ACHN (cell line): Measurements from ENCODE around the gene PLXNA2.
A peak's percentile ranks its signal among the peaks of the same experiment; 100 is the strongest.

ENCODE experiments used
- DNase-seq: peaks from one replicate; pipeline ENCODE4 v3.0.0-alpha.2; 2015
- in situ Hi-C: cut with HindIII; loops from 2 replicates; pipeline ENCODE4 v1.10.0; 2017; ENCODE audit warnings: low sequenced_read_pairs, low pct_ligation_motif_present, low pct_unique_long_range_greater_than_20kb

PLXNA2 gene

DNA sequence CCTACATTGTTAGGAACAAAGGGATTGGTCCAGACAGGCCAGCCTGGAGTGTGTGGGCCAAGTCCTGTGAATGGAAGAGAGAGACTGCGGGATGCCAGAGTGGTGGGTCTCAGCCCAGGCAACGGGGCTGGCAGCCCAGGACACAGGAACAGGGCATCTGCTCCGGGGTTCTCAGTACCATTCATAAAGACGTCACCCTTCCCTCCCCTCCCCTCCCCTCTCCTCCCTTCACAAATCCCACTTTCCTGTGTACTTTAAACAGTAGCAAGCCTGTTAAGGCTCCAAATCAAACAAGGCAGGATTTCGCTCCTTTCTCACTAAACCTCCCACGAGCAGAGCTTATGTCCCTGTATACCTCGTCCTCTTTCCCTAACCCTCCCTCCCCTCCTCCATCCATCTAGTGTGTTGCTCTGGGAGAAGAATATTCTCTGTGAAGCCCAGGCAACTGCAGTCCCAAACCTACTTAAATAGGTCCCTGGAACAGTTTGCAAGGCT, 4.2 kb upstream of the PLXNA2 start:
- DNase-seq = no peak

DNA sequence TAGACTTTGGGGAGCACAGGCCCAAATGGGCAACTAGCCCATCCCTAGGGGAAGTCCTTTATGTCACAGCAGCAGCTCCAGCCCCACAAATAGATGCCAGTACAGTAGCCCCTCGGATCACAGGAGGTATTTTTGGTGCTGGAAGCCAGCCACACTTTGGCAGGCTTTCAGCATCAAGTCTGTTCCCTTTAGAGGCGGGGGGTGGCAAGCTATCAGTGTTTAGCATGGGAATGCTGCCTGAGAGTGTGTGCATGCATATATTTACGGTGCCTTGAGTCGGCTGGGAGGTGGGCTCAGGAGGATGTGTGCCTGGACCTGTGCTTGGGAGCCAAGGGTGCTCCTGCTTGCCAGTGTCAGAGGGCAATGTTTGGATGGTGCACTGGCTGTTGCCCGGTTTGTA, 3.5 kb upstream of the PLXNA2 start:
- no peak for DNase-seq
- in situ Hi-C loops = no loop called here

More for the DNA sequence above, 4.2 kb upstream of the PLXNA2 start:
- in situ Hi-C loops = no loop called here

DNA sequence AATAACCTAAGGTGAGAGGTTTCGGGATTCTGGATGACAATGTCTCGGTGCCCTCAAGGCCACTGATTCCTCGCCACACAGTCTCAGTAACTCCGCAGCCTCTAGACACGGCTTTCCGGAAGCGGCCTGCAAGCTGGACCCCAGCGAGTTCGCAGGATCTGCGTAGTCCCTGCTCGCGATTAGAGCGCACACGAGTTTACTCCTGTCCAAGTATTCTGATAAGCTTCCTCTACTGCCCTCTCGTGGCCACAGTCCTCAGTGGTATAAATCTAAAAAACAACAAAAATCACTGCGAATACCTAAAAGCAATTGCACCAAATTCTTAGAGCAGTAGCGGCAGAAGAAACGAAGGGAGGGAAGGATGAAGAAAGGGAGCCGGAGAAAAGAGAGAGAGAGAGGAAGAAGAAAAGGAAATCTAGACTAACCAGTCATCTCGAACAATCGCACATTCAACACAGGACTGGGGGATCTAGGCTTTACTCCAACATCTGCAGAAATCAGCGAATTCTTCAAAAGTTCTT, 1.1 kb upstream of the PLXNA2 start:
- peak; percentile 90 for DNase-seq
- in situ Hi-C loops = no loop called here

DNA sequence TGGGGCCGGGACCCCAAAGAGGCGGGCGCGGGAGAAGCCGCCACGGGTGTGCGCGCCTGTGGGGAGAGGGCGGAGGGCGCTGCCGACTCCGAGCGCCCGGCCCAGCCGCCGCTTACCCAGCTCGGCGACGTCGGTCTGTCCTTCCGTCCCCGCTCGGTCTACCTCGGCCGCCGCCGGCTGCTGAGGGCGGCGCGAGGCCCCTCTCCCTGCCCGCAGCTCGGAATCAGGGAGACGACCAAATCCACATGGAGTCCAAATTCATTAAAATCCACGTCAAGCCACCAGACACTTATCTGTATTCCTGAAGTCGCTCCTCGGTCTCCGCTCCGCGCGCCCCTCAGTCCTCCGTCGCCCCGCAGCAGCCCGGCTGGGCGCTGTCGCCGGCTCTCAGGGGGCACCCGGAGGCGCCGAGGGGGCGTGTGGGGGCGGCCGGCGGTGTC, 637 bp downstream of the PLXNA2 start:
- in situ Hi-C loops = no loop called here
- no peak for DNase-seq

DNA sequence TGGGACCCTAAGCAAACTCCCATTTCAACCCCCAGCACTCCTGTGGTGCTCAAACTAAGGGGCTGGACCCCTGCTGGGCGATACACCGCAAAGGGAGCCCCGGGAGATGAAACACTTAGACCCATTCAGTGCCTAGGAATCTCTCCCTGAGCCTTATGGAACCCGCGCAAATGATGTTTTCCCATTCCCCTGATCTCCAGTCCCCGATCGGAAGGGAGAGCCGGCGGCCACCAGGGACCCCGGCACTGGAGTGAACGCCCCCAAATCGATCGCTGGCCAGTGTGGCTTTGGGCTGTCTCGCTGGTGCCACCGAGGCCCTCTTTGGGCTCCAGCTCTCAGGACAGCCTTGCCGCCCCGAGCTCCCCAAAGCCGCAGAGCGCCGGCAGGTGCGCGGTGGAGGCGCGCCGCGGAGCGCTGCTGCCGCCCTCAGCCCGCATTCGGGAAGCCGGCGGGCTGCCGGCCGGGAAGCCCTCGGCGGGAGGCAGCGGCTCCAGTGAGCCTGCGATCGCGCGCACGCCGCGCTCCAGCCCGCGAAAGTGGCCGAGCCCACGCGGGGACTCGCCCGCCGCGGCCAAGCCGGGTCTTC, 1.1 kb downstream of the PLXNA2 start:
- in situ Hi-C loops = no loop called here
- DNase-seq = no peak

DNA sequence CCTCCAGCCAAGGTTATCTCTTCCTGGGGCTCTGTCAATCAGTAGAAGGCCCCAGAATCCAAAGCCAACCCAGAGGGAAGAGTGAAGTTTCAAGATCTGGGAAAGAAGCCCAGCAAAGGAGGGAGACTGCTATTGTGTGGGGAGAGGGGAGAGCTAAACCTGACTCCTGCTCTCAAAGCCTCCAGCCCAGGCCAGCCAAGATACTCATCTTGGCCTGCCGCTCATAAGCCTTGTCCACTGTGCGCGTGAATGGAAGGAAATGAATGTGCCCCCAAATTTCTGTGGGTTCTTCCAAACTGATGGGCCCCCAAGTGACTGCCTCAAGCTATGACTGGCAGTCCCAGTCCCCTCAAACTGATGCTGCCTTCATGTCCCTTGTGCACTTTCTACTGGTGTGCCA, 2.0 kb downstream of the PLXNA2 start:
- no peak for DNase-seq
- in situ Hi-C loops = no loop called here

DNA sequence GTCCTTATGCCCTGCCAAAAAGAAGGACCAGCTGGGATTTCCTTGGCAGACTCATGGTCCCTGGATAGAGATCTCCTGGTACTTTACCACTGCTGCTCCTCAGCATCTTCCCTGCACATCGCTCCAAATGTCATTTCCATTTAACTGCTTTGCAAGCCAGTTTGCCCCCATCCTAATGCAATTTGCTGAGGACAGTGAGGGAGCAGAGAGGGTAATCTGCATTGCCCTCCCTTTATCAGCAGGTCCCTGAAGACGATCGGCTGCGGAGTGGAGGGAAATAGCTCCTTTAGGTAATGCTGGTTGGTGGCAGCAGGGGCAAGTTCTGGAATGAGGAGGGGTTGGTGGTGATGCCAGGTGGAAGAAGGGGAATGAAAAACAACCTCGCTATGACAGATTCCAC, 2.7 kb downstream of the PLXNA2 start:
- no peak for DNase-seq
- in situ Hi-C loops = no loop called here

DNA sequence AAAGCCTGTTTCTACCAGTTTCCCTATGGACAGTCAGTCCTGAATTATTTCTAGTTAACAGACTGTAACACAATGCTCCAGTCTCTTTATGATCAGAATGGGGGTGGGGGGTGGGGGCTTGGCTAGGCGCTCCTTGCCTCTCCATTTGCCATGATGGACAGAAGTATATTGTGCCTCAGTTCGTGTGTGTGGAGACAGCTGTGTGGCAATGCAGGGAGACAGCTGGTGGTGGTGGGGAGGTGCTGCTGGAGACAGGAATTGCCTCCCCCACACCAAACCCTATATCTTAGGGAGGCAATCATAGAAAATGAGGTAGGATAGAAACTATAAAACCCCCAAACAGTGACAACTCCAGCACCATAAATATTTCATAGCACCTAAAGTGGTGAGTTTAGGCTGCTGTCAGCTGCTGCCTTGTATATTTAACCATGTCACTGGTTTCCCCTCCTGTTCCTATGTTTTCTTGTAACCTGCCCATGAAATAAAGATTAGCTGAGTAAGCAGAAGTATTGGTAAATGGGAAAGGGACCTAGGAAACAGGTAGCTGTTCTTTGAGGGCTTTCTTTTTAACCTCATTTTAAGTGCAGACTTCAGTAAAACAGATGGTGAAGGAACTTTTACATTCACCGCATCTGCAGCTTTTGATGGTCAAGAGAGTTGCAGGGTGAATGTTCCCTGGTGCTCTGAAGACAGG, 3.4 kb downstream of the PLXNA2 start:
- no peak for DNase-seq
- in situ Hi-C loops = no loop called here

DNA sequence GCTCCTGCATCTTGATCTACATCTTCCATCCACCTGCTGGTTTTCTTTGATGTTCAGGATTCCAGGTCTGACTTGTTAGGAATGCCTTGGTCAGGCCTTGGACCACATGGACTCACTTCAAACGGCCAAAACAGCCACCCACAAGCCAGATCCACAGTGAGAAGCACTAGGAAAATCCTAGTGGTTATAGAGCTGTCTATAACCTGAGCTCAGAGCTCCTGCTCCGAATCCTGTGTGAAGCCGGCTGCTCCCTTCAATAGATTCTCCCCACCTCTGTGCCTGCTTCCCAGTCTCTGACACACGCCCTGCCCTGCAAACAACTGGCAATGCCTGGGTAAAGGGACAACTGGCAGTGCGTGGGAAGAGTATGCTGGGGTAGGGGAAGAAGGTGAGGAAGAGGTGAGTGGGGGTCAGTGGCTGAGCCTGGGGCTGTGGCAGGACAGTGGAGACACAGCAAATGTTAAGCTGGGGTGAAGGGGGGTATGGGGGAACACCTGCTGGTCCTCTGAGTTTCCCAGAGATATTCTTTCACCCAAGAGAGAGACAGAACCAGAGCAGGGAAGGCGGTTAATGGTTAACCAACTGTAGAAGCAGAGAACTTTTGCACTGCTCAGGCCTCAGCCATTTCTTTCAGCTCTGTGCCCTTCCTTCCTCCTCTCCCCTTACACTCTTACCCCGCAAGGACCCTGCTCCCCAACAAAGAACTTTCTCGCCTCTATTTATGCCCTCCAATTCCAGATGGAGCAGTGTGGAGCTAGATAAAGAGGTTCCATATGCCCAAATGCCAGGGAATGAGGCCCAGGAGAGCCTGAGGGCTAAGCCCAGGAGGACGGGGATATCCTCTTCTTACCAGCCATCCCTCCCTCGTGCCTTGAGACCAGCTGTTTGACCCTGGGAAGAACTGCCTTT, 4.5 kb downstream of the PLXNA2 start:
- peak; percentile 24 for DNase-seq
- in situ Hi-C loops = no loop called here

DNA sequence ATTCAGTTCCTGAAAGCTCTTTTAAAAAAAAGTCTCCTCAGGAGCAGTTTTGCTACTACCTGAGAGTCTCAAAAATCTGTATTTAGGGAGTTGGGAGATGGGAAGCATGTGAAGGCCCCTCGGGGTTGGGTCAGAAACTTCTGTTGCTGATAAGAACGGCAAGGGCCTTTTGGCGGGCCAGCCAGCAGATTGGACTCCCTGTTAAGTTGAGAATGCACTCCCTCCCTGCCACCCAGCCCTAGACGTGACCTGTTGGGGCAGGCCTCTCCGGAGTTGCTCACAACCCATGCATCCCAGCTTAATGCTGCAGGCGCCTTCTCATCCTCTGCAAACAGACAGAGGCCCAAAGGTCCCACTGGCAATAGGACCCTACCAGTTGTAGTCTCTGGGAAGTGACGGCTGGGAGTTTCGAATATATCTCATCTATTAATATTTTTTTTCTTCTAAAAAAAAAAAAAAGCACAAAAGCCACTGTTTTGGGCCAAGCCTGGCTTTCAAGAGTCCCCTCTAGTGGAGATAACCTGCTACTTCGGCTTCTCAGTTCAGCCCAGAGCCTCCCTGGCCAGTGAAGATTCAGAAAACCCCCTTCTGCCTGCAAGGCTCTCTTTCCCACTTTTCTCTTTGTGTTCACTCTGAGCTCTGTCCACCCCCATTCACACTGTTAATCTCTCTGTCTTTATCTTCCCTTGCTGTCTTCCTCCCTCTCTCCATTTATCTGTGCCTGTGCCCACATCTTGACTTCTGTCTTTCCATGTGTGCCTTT, 5.3 kb downstream of the PLXNA2 start:
- in situ Hi-C loops = no loop called here
- peak; percentile 52 for DNase-seq

DNA sequence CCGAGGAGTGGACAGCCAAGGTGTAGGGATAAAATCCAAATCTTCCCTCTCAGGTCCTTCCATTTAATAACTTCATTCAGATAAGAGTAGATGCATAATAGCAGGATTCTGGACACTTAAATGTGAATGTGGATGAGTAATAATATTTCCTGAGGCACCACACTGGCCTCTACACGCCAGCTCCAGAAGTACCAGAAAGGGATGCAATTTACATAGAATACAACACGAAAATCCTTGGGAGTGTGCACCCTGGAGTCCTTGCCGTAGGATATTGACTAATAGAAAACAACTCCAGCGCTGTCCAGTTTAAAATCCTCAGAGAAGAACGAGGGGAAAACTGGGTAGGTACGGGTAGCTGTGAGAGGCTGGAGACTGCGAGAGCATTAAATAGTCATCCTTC, 6.9 kb downstream of the PLXNA2 start:
- no peak for DNase-seq
- in situ Hi-C loops = no loop called here

DNA sequence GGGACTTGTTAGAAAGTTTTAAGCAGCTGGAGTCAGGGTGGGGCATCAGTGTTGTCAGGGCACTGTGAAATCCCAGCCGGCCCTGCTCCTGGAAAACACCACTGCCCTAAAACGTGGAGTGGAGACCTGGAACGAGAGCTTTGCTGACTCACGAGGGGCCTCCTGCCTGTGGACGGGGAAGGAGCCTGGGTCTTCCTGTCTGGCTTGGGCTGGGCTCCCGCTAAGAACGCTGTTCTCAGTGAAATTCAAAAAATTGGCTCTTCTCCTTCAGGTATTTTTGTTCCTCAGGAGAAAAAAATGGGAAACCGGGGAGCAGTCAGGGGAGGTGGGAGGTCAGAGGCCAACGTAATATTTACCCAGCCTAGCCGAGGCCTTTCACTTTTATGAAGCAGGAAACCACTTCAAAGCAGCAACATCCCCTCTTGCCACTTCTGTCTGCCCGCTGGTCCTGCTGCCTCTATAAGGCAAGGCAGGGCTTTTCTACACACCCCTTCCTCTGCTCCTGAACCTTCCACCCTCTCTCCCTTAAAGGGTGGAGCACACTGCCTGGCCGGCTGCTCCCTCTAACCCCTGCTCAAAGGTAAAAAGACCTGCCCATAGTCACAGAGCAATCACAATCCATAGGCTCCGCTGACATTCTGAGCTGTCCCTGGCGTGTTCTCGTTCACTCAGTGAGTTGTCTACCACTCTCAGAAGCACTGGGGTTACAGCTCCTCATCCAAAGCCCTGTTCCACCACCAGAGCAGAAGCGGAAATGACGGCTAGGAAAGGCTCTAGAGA, 8.0 kb downstream of the PLXNA2 start:
- in situ Hi-C loops = no loop called here
- no peak for DNase-seq

DNA sequence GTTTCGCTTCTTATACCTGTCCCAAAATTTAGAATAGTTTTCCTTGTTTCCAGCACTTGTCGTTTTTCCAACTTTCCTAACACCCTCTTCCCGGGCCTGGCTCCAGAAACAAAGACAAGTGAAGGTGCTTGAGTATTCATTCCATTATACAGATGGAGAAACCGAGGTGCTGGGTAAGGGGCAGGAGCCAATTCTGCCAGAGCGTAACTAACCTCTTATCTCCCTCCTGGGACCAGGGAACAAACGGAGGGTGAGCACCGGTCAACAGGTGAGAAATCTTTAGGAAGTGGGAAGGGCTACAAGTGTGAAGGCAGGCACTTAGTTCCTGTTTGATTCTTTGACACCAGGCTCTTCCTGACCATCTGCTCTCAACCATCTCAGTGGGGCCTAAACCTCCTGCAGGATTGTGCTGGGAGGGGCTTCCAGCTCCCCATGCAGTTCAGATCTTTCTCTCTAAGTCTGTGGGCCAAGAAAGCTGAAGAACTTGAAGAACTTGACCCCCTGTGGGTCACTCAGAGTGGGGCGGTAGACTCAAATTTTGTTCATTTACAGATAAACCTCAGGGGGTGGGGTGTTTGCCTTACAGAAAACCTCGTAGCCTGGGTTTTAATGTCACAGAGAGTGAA, 8.7 kb downstream of the PLXNA2 start:
- in situ Hi-C loops = no loop called here
- DNase-seq = no peak

DNA sequence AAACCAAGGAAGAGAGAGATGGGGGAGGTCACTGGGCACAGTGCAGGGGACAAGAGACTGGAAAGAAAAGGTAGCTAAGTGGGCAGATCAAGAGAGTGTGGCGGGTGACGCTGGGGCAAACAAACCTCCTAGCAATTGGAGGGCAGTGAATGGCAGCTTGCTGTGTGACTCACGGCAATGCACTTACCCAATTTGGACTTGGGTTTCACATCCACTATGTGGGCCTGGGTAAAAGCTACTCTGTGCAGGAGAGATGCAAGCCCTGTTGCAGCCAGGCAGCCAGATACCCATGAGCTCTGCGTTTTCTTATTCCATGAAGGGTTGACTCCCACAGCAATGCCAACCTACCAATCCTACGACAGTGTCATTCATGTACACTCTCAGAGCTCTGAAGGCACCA, 9.5 kb downstream of the PLXNA2 start:
- no peak for DNase-seq
- in situ Hi-C loops = no loop called here

DNA sequence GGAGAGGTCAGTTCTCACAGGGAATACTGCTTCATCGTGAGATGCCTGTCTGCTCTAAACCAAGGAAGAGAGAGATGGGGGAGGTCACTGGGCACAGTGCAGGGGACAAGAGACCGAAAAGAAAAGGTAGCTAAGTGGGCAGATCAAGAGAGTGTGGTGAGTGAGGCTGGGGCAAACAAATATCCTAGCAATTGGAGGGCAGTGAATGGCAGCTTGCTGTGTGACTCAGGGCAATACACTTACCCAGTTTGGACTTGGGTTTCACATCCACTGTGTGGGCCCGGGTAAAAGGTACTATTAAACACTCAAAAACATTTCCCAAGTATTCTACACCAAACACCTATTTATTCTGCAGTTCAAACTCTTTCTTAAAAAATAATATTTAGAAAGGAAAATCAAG, 10.2 kb downstream of the PLXNA2 start:
- in situ Hi-C loops = no loop called here
- no peak for DNase-seq

DNA sequence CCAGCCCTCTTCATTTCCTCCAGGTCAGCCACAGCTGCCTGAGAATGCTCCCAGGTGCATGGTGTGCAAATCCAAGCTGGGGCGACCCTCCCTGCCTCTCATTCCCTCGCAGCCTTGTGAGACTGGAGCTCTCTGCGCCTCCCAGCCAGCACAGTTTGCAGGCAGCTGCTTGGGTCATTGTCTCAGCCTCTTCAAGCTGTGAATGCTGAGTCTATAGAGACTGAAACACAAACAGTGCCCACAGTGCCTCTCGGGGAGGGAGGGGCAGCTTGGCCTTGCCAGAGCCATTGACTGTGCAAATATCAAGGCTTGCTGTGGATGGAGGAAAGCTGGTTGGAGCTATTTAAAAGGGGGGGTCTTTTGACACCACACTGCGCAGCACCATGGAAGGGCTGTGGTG, 10.6 kb downstream of the PLXNA2 start:
- no peak for DNase-seq
- in situ Hi-C loops = no loop called here

DNA sequence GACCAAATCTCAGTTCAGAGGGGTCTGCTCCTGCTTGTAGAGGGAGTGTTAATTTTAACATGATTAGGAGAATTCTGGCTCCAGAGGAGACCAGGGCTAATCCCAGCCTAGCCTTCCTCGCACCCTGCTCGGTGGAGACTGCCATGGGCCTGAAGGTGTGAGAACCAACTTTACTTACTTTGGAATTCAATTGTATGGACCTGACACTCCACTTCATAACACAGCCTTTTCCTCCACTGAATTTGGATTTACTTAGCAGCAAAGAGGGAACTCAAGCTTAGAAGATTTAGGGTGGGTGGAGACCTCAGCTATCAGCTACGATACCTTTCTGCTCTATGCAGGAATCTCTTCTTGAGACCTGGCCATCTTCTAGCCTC, 11.5 kb downstream of the PLXNA2 start:
- in situ Hi-C loops = no loop called here
- no peak for DNase-seq
